KMS-11 (cell line): Measurements from ENCODE around the gene JAK1.

Source experiments
- H2AFZ ChIP-seq: fragments of 200-600 bp; sonication (generic); 2 replicates; pipeline ENCODE4 v1.6.1; 2016; ENCODE audit warnings: antibody characterized with exemption, mixed run types, low read depth
- H3K27ac ChIP-seq: fragments of 200-600 bp; sonication (generic); 2 replicates; pipeline ENCODE4 v1.6.1; 2016; ENCODE audit warnings: mild to moderate bottlenecking, mixed run types
- H3K27me3 ChIP-seq: fragments of 200-600 bp; sonication (generic); 2 replicates; pipeline ENCODE4 v1.6.1; 2017; ENCODE audit warnings: mild to moderate bottlenecking, low read depth, mixed run types, moderate library complexity; ENCODE audit not compliant: insufficient read depth
- H3K36me3 ChIP-seq: fragments of 200-600 bp; sonication (generic); 2 replicates; pipeline ENCODE4 v1.6.1; 2017; ENCODE audit warnings: mild to moderate bottlenecking, mixed run types; ENCODE audit not compliant: insufficient read depth
- H3K4me1 ChIP-seq: fragments of 200-600 bp; sonication (generic); 2 replicates; pipeline ENCODE4 v1.6.1; 2016; ENCODE audit warnings: mild to moderate bottlenecking, low read depth, mixed run types; ENCODE audit not compliant: poor library complexity, severe bottlenecking
- H3K4me2 ChIP-seq: fragments of 200-600 bp; sonication (generic); 2 replicates; pipeline ENCODE4 v1.7.0; 2016; ENCODE audit warnings: mild to moderate bottlenecking, mixed run types
- H3K4me3 ChIP-seq: fragments of 200-600 bp; sonication (generic); IDR thresholded peaks from 2 replicates; pipeline ENCODE4 v1.6.1; 2017; ENCODE audit warnings: low read depth, low read length, mixed read lengths; ENCODE audit not compliant: insufficient read depth
- H3K79me2 ChIP-seq: fragments of 200-600 bp; sonication (generic); 2 replicates; pipeline ENCODE4 v1.6.1; 2016; ENCODE audit warnings: low read depth, mixed run types; ENCODE audit not compliant: insufficient read depth
- H3K9ac ChIP-seq: fragments of 200-600 bp; sonication (generic); 2 replicates; pipeline ENCODE4 v1.6.1; 2016; ENCODE audit warnings: mild to moderate bottlenecking, mixed run types
- H4K20me1 ChIP-seq: fragments of 200-600 bp; sonication (generic); 2 replicates; pipeline ENCODE4 v1.6.1; 2016; ENCODE audit warnings: mild to moderate bottlenecking, mixed run types; ENCODE audit not compliant: insufficient read depth
- CTCF ChIP-seq: fragments of 200-600 bp; sonication (generic); conservative IDR thresholded peaks from 2 replicates; pipeline ENCODE4 v1.6.1; 2017; ENCODE audit warnings: low read depth, mild to moderate bottlenecking, antibody characterized with exemption, low read length, moderate library complexity, mixed read lengths

Gene JAK1

GRCh38 chr1:64841330-64842065, 124.9 kb downstream of the JAK1 start:
- no peak overlapping the region for H3K4me2 ChIP-seq
- H3K36me3 ChIP-seq, result peaks cover 6% of the 10 kb centered on the region; the same call in 1 of the 2 replicates
- H3K9ac ChIP-seq, result no peak overlapping the region
- H3K27ac ChIP-seq, result no peak overlapping the region
- no peak overlapping the region for H2AFZ ChIP-seq
- H3K79me2 ChIP-seq, result no peaks in the 10 kb centered on the region
- no peaks in the 10 kb centered on the region for H3K4me1 ChIP-seq
- no peaks in the 10 kb centered on the region for H3K27me3 ChIP-seq
- no peaks in the 10 kb centered on the region for H4K20me1 ChIP-seq
- TF ChIP-seq CTCF, result no peak
- H3K4me3 ChIP-seq, result no peak overlapping the region

- H4K20me1 ChIP-seq, result no peaks in the 10 kb centered on the region
- no peak for TF ChIP-seq CTCF
- H3K79me2 ChIP-seq, result no peaks in the 10 kb centered on the region
- H3K4me3 ChIP-seq, result no peak overlapping the region
- H3K27ac ChIP-seq, result no peak overlapping the region
- H2AFZ ChIP-seq, result no peak overlapping the region
- no peaks in the 10 kb centered on the region for H3K4me1 ChIP-seq
- H3K36me3 ChIP-seq, result peaks cover 6% of the 10 kb centered on the region; the same call in 1 of the 2 replicates
- H3K4me2 ChIP-seq, result no peak overlapping the region
- no peaks in the 10 kb centered on the region for H3K27me3 ChIP-seq
- H3K9ac ChIP-seq, result no peak overlapping the region
These were observed 126.5 kb downstream of the JAK1 start for GRCh38 chr1:64839732-64840405.

- Histone ChIP-seq H4K20me1 (no peaks in the 10 kb centered on the region), H3K4me3 (no peak overlapping the region), H2AFZ (no peak overlapping the region), H3K9ac (no peak overlapping the region), H3K36me3 (peaks cover 8% of the 10 kb centered on the region; the same call in 1 of the 2 replicates), H3K27me3 (no peaks in the 10 kb centered on the region), H3K79me2 (no peaks in the 10 kb centered on the region), H3K27ac (no peak overlapping the region), H3K4me1 (no peaks in the 10 kb centered on the region), H3K4me2 (no peak overlapping the region)
- TF ChIP-seq CTCF, result no peak
These were observed 127.1 kb downstream of the JAK1 start for GRCh38 chr1:64839261-64839660.

- H3K4me3 ChIP-seq, result no peak overlapping the region
- H4K20me1 ChIP-seq, result no peaks in the 10 kb centered on the region
- no peaks in the 10 kb centered on the region for H3K27me3 ChIP-seq
- no peaks in the 10 kb centered on the region for H3K79me2 ChIP-seq
- no peaks in the 10 kb centered on the region for H3K4me1 ChIP-seq
- no peak overlapping the region for H3K27ac ChIP-seq
- no peak for TF ChIP-seq CTCF
- no peak overlapping the region for H2AFZ ChIP-seq
- H3K9ac ChIP-seq, result no peak overlapping the region
- H3K4me2 ChIP-seq, result no peak overlapping the region
- peaks cover 10% of the 10 kb centered on the region; the same call in 1 of the 2 replicates for H3K36me3 ChIP-seq
These were observed 127.9 kb downstream of the JAK1 start for GRCh38 chr1:64838486-64838885.
